GM19324 (cell line): ENCODE results near the gene TBC1D5.
"Not testable (repeated sequence)": the region's sequence is repeated elsewhere in the genome, so short reads cannot be mapped to it uniquely, and the experiment has no call there.

Source experiments
- ATAC-seq: cut with Tn5 transposase; IDR thresholded peaks from one replicate; pipeline ENCODE4 v1.9.1; 2021; ENCODE audit warnings: mild to moderate bottlenecking, moderate library complexity; ENCODE audit not compliant: unreplicated experiment, low FRiP score

The TBC1D5 gene

GRCh38 chr3:17742102-17742879, at the start of gene TBC1D5:
TBC1D5 (minus strand) TSS chr3:17742631; CDS start chr3:17508570, 234,061 bp downstream.
- peak; percentile 86 for ATAC-seq

- ATAC-seq = no peak
These were observed 41.0 kb upstream of the TBC1D5 start for GRCh38 chr3:17783426-17783825.

- ATAC-seq = no peak
These were observed 40.3 kb upstream of the TBC1D5 start for GRCh38 chr3:17782751-17783150.

- not testable (repeated sequence) for ATAC-seq
These were observed 37.9 kb upstream of the TBC1D5 start for GRCh38 chr3:17780369-17780768.

GRCh38 chr3:17779304-17780250, 37.1 kb upstream of the TBC1D5 start:
- ATAC-seq = not testable (repeated sequence)

GRCh38 chr3:17777326-17777725, 34.9 kb upstream of the TBC1D5 start:
- ATAC-seq = not testable (repeated sequence)

GRCh38 chr3:17775073-17775472, 32.6 kb upstream of the TBC1D5 start:
- no peak for ATAC-seq

GRCh38 chr3:17774180-17774910, 31.9 kb upstream of the TBC1D5 start:
- ATAC-seq = not testable (repeated sequence)

- ATAC-seq = no peak
These were observed 30.1 kb upstream of the TBC1D5 start for GRCh38 chr3:17772556-17772955.

GRCh38 chr3:17771177-17772017, 29.0 kb upstream of the TBC1D5 start:
- ATAC-seq = no peak

GRCh38 chr3:17770682-17771081, 28.3 kb upstream of the TBC1D5 start:
- ATAC-seq = no peak

- ATAC-seq = peak; percentile 48
These were observed 23.5 kb upstream of the TBC1D5 start for GRCh38 chr3:17765819-17766472.

GRCh38 chr3:17761563-17761962, 19.1 kb upstream of the TBC1D5 start:
- ATAC-seq = no peak

GRCh38 chr3:17759901-17760300, 17.5 kb upstream of the TBC1D5 start:
- ATAC-seq = no peak

- ATAC-seq = no peak
These were observed 13.4 kb upstream of the TBC1D5 start for GRCh38 chr3:17755836-17756235.

GRCh38 chr3:17753632-17753992, 11.2 kb upstream of the TBC1D5 start:
- no peak for ATAC-seq

GRCh38 chr3:17752876-17753631, 10.6 kb upstream of the TBC1D5 start:
- no peak for ATAC-seq

GRCh38 chr3:17752436-17752835, 10.0 kb upstream of the TBC1D5 start:
- ATAC-seq = no peak
